Measurements from ENCODE around the gene TTC34.

TTC34 gene

GRCh38 chr1:2810281-2810680, 8.8 kb upstream of the TTC34 start:
- Histone ChIP-seq H3K27ac (ENCODE audit: low read depth, low read length) (no peak overlapping the region), H3K4me3 (ENCODE audit: low read depth, low read length) (no peak overlapping the region), H3K4me1 (ENCODE audit: control insufficient read depth, insufficient read depth, low read length, unreplicated experiment) (no peaks in the 10 kb centered on the region), H2AFZ (ENCODE audit: low read length, unreplicated experiment) (no peak overlapping the region), H3K27me3 (ENCODE audit: insufficient read depth, low read length) (0 out of 2 replicates have a peak, but pooled peaks cover 4% of the 10 kb centered on the region), H3K79me2 (ENCODE audit: control insufficient read depth, insufficient read depth, low read length, unreplicated experiment) (no peaks in the 10 kb centered on the region), H3K36me3 (ENCODE audit: insufficient read depth, low read length) (no peaks in the 10 kb centered on the region)

- Histone ChIP-seq H2AFZ (ENCODE audit: low read length, unreplicated experiment) (no peak overlapping the region), H3K79me2 (ENCODE audit: control insufficient read depth, insufficient read depth, low read length, unreplicated experiment) (no peaks in the 10 kb centered on the region), H3K4me3 (ENCODE audit: low read depth, low read length) (no peak overlapping the region), H3K36me3 (ENCODE audit: insufficient read depth, low read length) (no peaks in the 10 kb centered on the region), H3K4me1 (ENCODE audit: control insufficient read depth, insufficient read depth, low read length, unreplicated experiment) (no peaks in the 10 kb centered on the region), H3K27me3 (ENCODE audit: insufficient read depth, low read length) (0 out of 2 replicates have a peak, but pooled peaks cover 4% of the 10 kb centered on the region), H3K27ac (ENCODE audit: low read depth, low read length) (no peak overlapping the region)
Observed at GRCh38 chr1:2809656-2810055, 8.2 kb upstream of the TTC34 start.

- no peak overlapping the region for H3K4me3 ChIP-seq (ENCODE audit: low read depth, low read length)
- H3K4me1 ChIP-seq (ENCODE audit: control insufficient read depth, insufficient read depth, low read length, unreplicated experiment) = no peaks in the 10 kb centered on the region
- H2AFZ ChIP-seq (ENCODE audit: low read length, unreplicated experiment) = no peak overlapping the region
- H3K36me3 ChIP-seq (ENCODE audit: insufficient read depth, low read length) = no peaks in the 10 kb centered on the region
- H3K27me3 ChIP-seq (ENCODE audit: insufficient read depth, low read length) = 0 out of 2 replicates have a peak, but pooled peaks cover 4% of the 10 kb centered on the region
- no peaks in the 10 kb centered on the region for H3K79me2 ChIP-seq (ENCODE audit: control insufficient read depth, insufficient read depth, low read length, unreplicated experiment)
- no peak overlapping the region for H3K27ac ChIP-seq (ENCODE audit: low read depth, low read length)
Observed at GRCh38 chr1:2808831-2809605, 7.5 kb upstream of the TTC34 start.

GRCh38 chr1:2808386-2808705, 6.9 kb upstream of the TTC34 start:
- Histone ChIP-seq H2AFZ (ENCODE audit: low read length, unreplicated experiment) (no peak overlapping the region), H3K27me3 (ENCODE audit: insufficient read depth, low read length) (0 out of 2 replicates have a peak, but pooled peaks cover 4% of the 10 kb centered on the region), H3K4me3 (ENCODE audit: low read depth, low read length) (no peak overlapping the region)

GRCh38 chr1:2807678-2808385, 6.3 kb upstream of the TTC34 start:
- Histone ChIP-seq H3K79me2 (ENCODE audit: control insufficient read depth, insufficient read depth, low read length, unreplicated experiment) (no peaks in the 10 kb centered on the region), H3K4me3 (ENCODE audit: low read depth, low read length) (no peak overlapping the region), H3K27ac (ENCODE audit: low read depth, low read length) (no peak overlapping the region), H3K36me3 (ENCODE audit: insufficient read depth, low read length) (no peaks in the 10 kb centered on the region), H2AFZ (ENCODE audit: low read length, unreplicated experiment) (no peak overlapping the region), H3K27me3 (ENCODE audit: insufficient read depth, low read length) (0 out of 2 replicates have a peak, but pooled peaks cover 4% of the 10 kb centered on the region), H3K4me1 (ENCODE audit: control insufficient read depth, insufficient read depth, low read length, unreplicated experiment) (no peaks in the 10 kb centered on the region)

More at GRCh38 chr1:2808386-2808705, 6.9 kb upstream of the TTC34 start:
- Histone ChIP-seq H3K4me1 (ENCODE audit: control insufficient read depth, insufficient read depth, low read length, unreplicated experiment) (no peaks in the 10 kb centered on the region), H3K79me2 (ENCODE audit: control insufficient read depth, insufficient read depth, low read length, unreplicated experiment) (no peaks in the 10 kb centered on the region), H3K27ac (ENCODE audit: low read depth, low read length) (no peak overlapping the region), H3K36me3 (ENCODE audit: insufficient read depth, low read length) (no peaks in the 10 kb centered on the region)

- H3K4me1 ChIP-seq (ENCODE audit: control insufficient read depth, insufficient read depth, low read length, unreplicated experiment) = no peaks in the 10 kb centered on the region
- H3K36me3 ChIP-seq (ENCODE audit: insufficient read depth, low read length) = no peaks in the 10 kb centered on the region
- H3K4me3 ChIP-seq (ENCODE audit: low read depth, low read length) = no peak overlapping the region
- 0 out of 2 replicates have a peak, but pooled peaks cover 4% of the 10 kb centered on the region for H3K27me3 ChIP-seq (ENCODE audit: insufficient read depth, low read length)
- H3K79me2 ChIP-seq (ENCODE audit: control insufficient read depth, insufficient read depth, low read length, unreplicated experiment) = no peaks in the 10 kb centered on the region
- H2AFZ ChIP-seq (ENCODE audit: low read length, unreplicated experiment) = no peak overlapping the region
- no peak overlapping the region for H3K27ac ChIP-seq (ENCODE audit: low read depth, low read length)
Observed at GRCh38 chr1:2807036-2807435, 5.5 kb upstream of the TTC34 start.

- H3K27ac ChIP-seq (ENCODE audit: low read depth, low read length) = no peak overlapping the region
- no peaks in the 10 kb centered on the region for H3K79me2 ChIP-seq (ENCODE audit: control insufficient read depth, insufficient read depth, low read length, unreplicated experiment)
- H3K4me3 ChIP-seq (ENCODE audit: low read depth, low read length) = no peak overlapping the region
- H3K36me3 ChIP-seq (ENCODE audit: insufficient read depth, low read length) = no peaks in the 10 kb centered on the region
- no peaks in the 10 kb centered on the region for H3K4me1 ChIP-seq (ENCODE audit: control insufficient read depth, insufficient read depth, low read length, unreplicated experiment)
- H3K27me3 ChIP-seq (ENCODE audit: insufficient read depth, low read length) = 0 out of 2 replicates have a peak, but pooled peaks cover 4% of the 10 kb centered on the region
- no peak overlapping the region for H2AFZ ChIP-seq (ENCODE audit: low read length, unreplicated experiment)
Observed at GRCh38 chr1:2806591-2806990, 5.1 kb upstream of the TTC34 start.

- Histone ChIP-seq H3K27me3 (ENCODE audit: insufficient read depth, low read length) (0 out of 2 replicates have a peak, but pooled peaks cover 4% of the 10 kb centered on the region), H3K4me1 (ENCODE audit: control insufficient read depth, insufficient read depth, low read length, unreplicated experiment) (no peaks in the 10 kb centered on the region), H3K4me3 (ENCODE audit: low read depth, low read length) (no peak overlapping the region), H3K79me2 (ENCODE audit: control insufficient read depth, insufficient read depth, low read length, unreplicated experiment) (no peaks in the 10 kb centered on the region), H2AFZ (ENCODE audit: low read length, unreplicated experiment) (no peak overlapping the region), H3K27ac (ENCODE audit: low read depth, low read length) (no peak overlapping the region), H3K36me3 (ENCODE audit: insufficient read depth, low read length) (no peaks in the 10 kb centered on the region)
Observed at GRCh38 chr1:2805801-2806430, 4.4 kb upstream of the TTC34 start.

- Histone ChIP-seq H3K4me1 (ENCODE audit: control insufficient read depth, insufficient read depth, low read length, unreplicated experiment) (no peaks in the 10 kb centered on the region), H3K27me3 (ENCODE audit: insufficient read depth, low read length) (0 out of 2 replicates have a peak, but pooled peaks cover 4% of the 10 kb centered on the region), H3K79me2 (ENCODE audit: control insufficient read depth, insufficient read depth, low read length, unreplicated experiment) (no peaks in the 10 kb centered on the region), H3K27ac (ENCODE audit: low read depth, low read length) (no peak overlapping the region), H3K4me3 (ENCODE audit: low read depth, low read length) (no peak overlapping the region), H3K36me3 (ENCODE audit: insufficient read depth, low read length) (no peaks in the 10 kb centered on the region), H2AFZ (ENCODE audit: low read length, unreplicated experiment) (no peak overlapping the region)
Observed at GRCh38 chr1:2804628-2805351, 3.3 kb upstream of the TTC34 start.

- H3K27ac ChIP-seq (ENCODE audit: low read depth, low read length) = no peak overlapping the region
- no peak overlapping the region for H3K4me3 ChIP-seq (ENCODE audit: low read depth, low read length)
- H3K36me3 ChIP-seq (ENCODE audit: insufficient read depth, low read length) = no peaks in the 10 kb centered on the region
- no peaks in the 10 kb centered on the region for H3K79me2 ChIP-seq (ENCODE audit: control insufficient read depth, insufficient read depth, low read length, unreplicated experiment)
- H2AFZ ChIP-seq (ENCODE audit: low read length, unreplicated experiment) = no peak overlapping the region
- no peaks in the 10 kb centered on the region for H3K4me1 ChIP-seq (ENCODE audit: control insufficient read depth, insufficient read depth, low read length, unreplicated experiment)
- 0 out of 2 replicates have a peak, but pooled peaks cover 4% of the 10 kb centered on the region for H3K27me3 ChIP-seq (ENCODE audit: insufficient read depth, low read length)
Observed at GRCh38 chr1:2803931-2804627, 2.6 kb upstream of the TTC34 start.

All from ACC112 (cell line).